Measurements from ENCODE around the gene MAN2B2. TPM values are rescaled to one million over a fixed set of nuclear protein-coding genes. Genes with fewer than 3 reads are reported as not detected.
A peak's percentile ranks its signal among the peaks of the same experiment; 100 is the strongest.

MAN2B2 gene
- total RNA-seq, 2 donors from 2014 or later, result 11.9 to 21.9 TPM

- no peak for DNase-seq
- Mint-ChIP-seq H3K27ac (no peak overlapping the region), H3K9me3 (peaks cover 4 to 6% of the 10 kb centered on the region in 2 donors), H3K4me3 (no peak overlapping the region), H3K27me3 (ENCODE audit: low read depth) (no peaks in the 10 kb centered on the region), H3K36me3 (ENCODE audit: insufficient read depth in 2 of 2) (peaks cover 13 to 18% of the 10 kb centered on the region in 2 donors), H3K4me1 (ENCODE audit: low read depth) (peaks cover 7% of the 10 kb centered on the region)
- ATAC-seq (replicated peaks in 1 of 2), result no peak
These were observed 34.6 kb downstream of the MAN2B2 start for GRCh38 chr4:6609415-6610079.

GRCh38 chr4:6610856-6611430 is 36.0 kb downstream of the MAN2B2 start:
- H3K27me3 Mint-ChIP-seq (ENCODE audit: low read depth), result no peaks in the 10 kb centered on the region
- no peak for ATAC-seq (replicated peaks in 1 of 2)
- no peaks in the 10 kb centered on the region for H3K9me3 Mint-ChIP-seq
- DNase-seq, result no peak
- peaks cover 2 to 5% of the 10 kb centered on the region in 2 donors for H3K36me3 Mint-ChIP-seq (ENCODE audit: insufficient read depth in 2 of 2)
- H3K27ac Mint-ChIP-seq, result no peak overlapping the region
- no peak overlapping the region for H3K4me3 Mint-ChIP-seq
- peaks cover 7% of the 10 kb centered on the region for H3K4me1 Mint-ChIP-seq (ENCODE audit: low read depth)

- H3K4me1 Mint-ChIP-seq (ENCODE audit: low read depth), result peaks cover 2% of the 10 kb centered on the region
- no peak overlapping the region for H3K4me3 Mint-ChIP-seq
- no peaks in the 10 kb centered on the region for H3K9me3 Mint-ChIP-seq
- no peaks in the 10 kb centered on the region for H3K27me3 Mint-ChIP-seq (ENCODE audit: low read depth)
- DNase-seq, result no peak
- no peak overlapping the region for H3K27ac Mint-ChIP-seq
- ATAC-seq (replicated peaks in 1 of 2), result no peak
- peaks cover 2 to 7% of the 10 kb centered on the region in 2 donors for H3K36me3 Mint-ChIP-seq (ENCODE audit: insufficient read depth in 2 of 2)
These were observed 38.1 kb downstream of the MAN2B2 start for GRCh38 chr4:6612961-6613675.

GRCh38 chr4:6613676-6614651 is 39.0 kb downstream of the MAN2B2 start:
- Mint-ChIP-seq H3K9me3 (no peaks in the 10 kb centered on the region), H3K36me3 (ENCODE audit: insufficient read depth in 2 of 2) (peaks cover 2 to 10% of the 10 kb centered on the region in 2 donors), H3K27me3 (ENCODE audit: low read depth) (no peaks in the 10 kb centered on the region), H3K4me1 (ENCODE audit: low read depth) (no peaks in the 10 kb centered on the region), H3K27ac (peak overlapping the region; percentile 50), H3K4me3 (no peak overlapping the region)
- DNase-seq (no peak), ATAC-seq (replicated peaks in 1 of 2) (no peak)

GRCh38 chr4:6614701-6615230 is 39.8 kb downstream of the MAN2B2 start:
- ATAC-seq (replicated peaks in 1 of 2), result no peak
- H3K4me1 Mint-ChIP-seq (ENCODE audit: low read depth), result no peaks in the 10 kb centered on the region
- no peak overlapping the region for H3K4me3 Mint-ChIP-seq
- DNase-seq, result no peak
- no peaks in the 10 kb centered on the region for H3K9me3 Mint-ChIP-seq
- H3K27ac Mint-ChIP-seq, result no peak overlapping the region
- no peaks in the 10 kb centered on the region for H3K27me3 Mint-ChIP-seq (ENCODE audit: low read depth)
- H3K36me3 Mint-ChIP-seq (ENCODE audit: insufficient read depth in 2 of 2), result peaks cover 2 to 10% of the 10 kb centered on the region in 2 donors

- Mint-ChIP-seq H3K4me3 (no peak overlapping the region), H3K36me3 (ENCODE audit: insufficient read depth in 2 of 2) (peaks cover 2 to 10% of the 10 kb centered on the region in 2 donors), H3K9me3 (no peaks in the 10 kb centered on the region), H3K4me1 (ENCODE audit: low read depth) (no peaks in the 10 kb centered on the region), H3K27ac (no peak overlapping the region), H3K27me3 (ENCODE audit: low read depth) (no peaks in the 10 kb centered on the region)
- DNase-seq, result no peak
- no peak for ATAC-seq (replicated peaks in 1 of 2)
These were observed 41.4 kb downstream of the MAN2B2 start for GRCh38 chr4:6616087-6616995.

DNA sequence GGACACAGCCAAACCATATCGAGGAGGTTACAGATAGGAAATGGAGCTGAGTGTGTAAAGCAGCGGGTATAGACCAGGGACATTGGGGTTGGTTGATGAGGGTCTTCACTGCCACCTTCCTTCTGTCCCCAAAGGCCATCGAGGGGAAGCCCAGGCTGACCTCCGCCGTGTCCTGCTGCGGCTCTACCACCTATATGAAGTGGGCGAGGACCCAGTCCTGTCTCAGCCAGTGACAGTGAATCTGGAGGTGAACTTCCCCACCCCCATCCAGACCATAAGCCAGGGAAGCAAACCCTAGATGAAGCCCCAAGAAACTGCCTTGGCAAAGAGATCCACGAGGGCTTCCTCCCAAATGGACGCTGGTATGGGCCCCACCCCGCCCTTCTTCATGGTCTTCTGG is 42.3 kb downstream of the MAN2B2 start:
- peaks cover 2 to 12% of the 10 kb centered on the region in 2 donors for H3K36me3 Mint-ChIP-seq (ENCODE audit: insufficient read depth in 2 of 2)
- ATAC-seq (replicated peaks in 1 of 2) (no peak), DNase-seq (no peak)
- no peaks in the 10 kb centered on the region for H3K9me3 Mint-ChIP-seq
- H3K4me1 Mint-ChIP-seq (ENCODE audit: low read depth), result no peaks in the 10 kb centered on the region
- no peak overlapping the region for H3K4me3 Mint-ChIP-seq
- H3K27me3 Mint-ChIP-seq (ENCODE audit: low read depth), result no peaks in the 10 kb centered on the region
- H3K27ac Mint-ChIP-seq, result no peak overlapping the region

DNA sequence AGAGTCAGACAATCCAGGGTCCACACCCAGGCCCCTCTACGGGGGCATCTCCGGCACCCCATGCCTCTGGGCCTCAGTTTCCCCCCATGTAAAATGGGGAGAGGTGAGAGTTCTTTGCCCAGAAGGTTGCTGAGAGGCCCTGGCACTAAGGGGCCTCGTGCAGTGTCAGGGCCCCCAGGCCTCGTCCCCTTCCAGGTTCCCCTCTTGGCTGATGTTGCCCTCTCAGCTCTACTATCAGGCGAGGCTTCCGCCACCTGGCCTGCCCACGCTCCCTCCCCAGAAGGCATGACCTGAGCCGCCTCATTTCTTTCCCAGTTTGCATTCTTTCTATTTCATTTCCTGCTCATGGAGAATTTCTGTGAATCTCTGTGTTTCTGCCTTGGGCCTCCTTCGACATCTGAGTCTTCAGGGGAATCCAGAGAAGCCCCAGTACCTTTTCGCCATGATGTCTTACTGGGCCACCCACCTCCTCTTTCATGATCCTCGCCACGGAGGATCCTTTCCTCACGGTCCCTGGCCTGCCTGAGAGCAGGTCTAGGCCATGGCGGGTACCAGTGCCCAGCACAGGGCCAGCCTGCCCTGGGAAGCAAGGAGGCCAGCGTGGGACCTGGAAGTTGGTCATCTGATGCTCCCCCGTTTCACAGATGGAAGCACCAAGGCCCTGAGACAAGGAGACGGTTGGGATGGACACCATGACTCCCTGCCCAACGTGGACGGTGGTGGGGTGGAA is 43.6 kb downstream of the MAN2B2 start:
- peaks cover 2 to 12% of the 10 kb centered on the region in 2 donors for H3K36me3 Mint-ChIP-seq (ENCODE audit: insufficient read depth in 2 of 2)
- H3K27me3 Mint-ChIP-seq (ENCODE audit: low read depth), result no peaks in the 10 kb centered on the region
- ATAC-seq (replicated peaks in 1 of 2) (no peak), DNase-seq (no peak)
- no peaks in the 10 kb centered on the region for H3K4me1 Mint-ChIP-seq (ENCODE audit: low read depth)
- no peak overlapping the region for H3K27ac Mint-ChIP-seq
- no peaks in the 10 kb centered on the region for H3K9me3 Mint-ChIP-seq
- no peak overlapping the region for H3K4me3 Mint-ChIP-seq

GRCh38 chr4:6619116-6619465 is 44.1 kb downstream of the MAN2B2 start:
- Mint-ChIP-seq H3K27me3 (ENCODE audit: low read depth) (no peaks in the 10 kb centered on the region), H3K9me3 (no peaks in the 10 kb centered on the region), H3K36me3 (ENCODE audit: insufficient read depth in 2 of 2) (peaks cover 2 to 12% of the 10 kb centered on the region in 2 donors), H3K27ac (no peak overlapping the region), H3K4me1 (ENCODE audit: low read depth) (no peaks in the 10 kb centered on the region), H3K4me3 (no peak overlapping the region)
- DNase-seq (no peak), ATAC-seq (replicated peaks in 1 of 2) (no peak)

DNA sequence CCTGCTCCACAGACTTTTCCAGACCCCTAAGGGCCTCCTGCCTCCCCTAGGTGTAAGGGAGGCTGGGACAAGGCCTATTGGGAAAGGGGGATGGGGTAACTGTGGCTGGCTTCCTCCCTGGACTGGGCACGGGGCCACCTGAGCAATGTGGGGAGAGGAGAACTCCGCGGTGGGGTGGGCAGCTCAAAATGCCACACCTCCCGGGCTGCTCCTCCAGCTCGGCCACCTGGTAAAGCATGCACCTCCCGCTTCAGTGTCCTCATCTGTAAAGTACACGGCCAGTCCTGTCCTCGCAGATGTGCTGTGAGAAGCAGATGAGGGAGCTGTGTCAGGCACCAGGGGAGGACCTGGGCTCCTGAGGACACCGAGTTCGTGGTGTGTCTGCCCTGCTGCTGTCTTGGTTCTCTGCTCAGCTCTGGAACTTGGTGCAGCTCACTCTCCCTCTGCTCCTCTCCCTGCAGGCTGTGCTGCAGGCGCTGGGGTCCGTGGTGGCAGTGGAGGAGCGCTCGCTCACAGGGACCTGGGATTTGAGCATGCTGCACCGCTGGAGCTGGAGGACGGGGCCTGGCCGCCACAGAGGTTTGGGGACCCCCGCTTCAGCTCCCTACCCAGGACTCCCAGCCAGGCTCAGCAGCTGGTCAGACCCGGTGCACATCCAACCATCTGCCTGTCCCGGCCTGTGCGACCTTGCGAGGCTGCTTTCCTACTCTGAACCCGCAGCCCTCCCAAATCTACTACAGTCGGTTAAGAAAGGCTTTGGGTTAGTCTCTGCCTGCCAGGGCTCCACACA is 44.7 kb downstream of the MAN2B2 start:
- Mint-ChIP-seq H3K36me3 (ENCODE audit: insufficient read depth in 2 of 2) (peaks cover 2 to 12% of the 10 kb centered on the region in 2 donors), H3K27me3 (ENCODE audit: low read depth) (no peaks in the 10 kb centered on the region), H3K9me3 (no peaks in the 10 kb centered on the region), H3K27ac (no peak overlapping the region), H3K4me3 (no peak overlapping the region), H3K4me1 (ENCODE audit: low read depth) (no peaks in the 10 kb centered on the region)
- DNase-seq, result no peak
- ATAC-seq (replicated peaks in 1 of 2), result no peak

DNA sequence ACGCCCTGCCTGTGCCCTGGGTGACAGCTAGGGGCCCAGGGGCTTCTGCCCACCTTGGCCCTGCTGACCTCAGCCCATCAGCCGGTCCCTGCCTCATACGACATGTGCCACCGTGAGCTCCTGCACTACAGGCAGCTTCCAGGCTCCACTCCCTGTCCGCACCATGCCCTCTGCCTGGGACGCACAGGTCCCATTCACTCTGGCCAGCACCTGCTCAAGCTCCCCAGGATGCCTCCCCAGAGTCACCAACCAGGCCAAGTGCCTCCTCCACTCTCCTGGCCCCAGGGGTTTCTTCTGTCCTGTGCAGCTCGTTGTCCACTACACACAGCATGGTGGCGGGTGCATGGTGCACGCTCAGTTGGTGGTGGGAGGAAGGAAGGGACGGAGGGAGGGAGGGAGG is 45.3 kb downstream of the MAN2B2 start:
- no peak for DNase-seq
- H3K36me3 Mint-ChIP-seq (ENCODE audit: insufficient read depth in 2 of 2), result peaks cover 2 to 12% of the 10 kb centered on the region in 2 donors
- no peak for ATAC-seq (replicated peaks in 1 of 2)
- no peak overlapping the region for H3K4me3 Mint-ChIP-seq
- H3K27ac Mint-ChIP-seq, result no peak overlapping the region
- no peaks in the 10 kb centered on the region for H3K4me1 Mint-ChIP-seq (ENCODE audit: low read depth)
- no peaks in the 10 kb centered on the region for H3K9me3 Mint-ChIP-seq
- no peaks in the 10 kb centered on the region for H3K27me3 Mint-ChIP-seq (ENCODE audit: low read depth)
